Measurements from ENCODE around the gene FUT7. TPM values are rescaled to one million over a fixed set of nuclear protein-coding genes. Genes with fewer than 3 reads are reported as not detected.
A peak's percentile ranks its signal among the peaks of the same experiment; 100 is the strongest.

Gene FUT7
- total and polyA plus RNA-seq, 3 donors from 2014 or later: 0.06 to 0.24 (median 0.24) TPM

DNA sequence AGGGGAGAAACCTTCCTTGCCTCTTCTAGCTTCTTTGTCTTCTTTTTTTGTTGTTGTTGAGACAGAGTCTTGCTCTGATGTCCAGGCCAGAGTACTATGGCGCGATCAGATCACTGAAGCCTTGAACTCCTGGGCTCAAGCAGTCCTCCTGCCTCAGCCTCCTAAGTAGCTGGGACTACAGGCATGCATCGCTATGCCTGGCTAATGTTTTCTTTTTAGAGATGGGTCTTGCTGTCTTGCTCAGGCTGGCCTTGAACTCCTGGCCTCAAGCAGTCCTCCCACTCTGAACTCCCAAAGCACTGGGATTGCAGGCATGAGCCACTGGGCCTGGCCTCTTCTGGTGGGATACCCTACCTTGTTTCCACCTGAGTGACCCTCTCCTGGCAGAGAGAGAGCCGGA, 43.0 kb downstream of the FUT7 start:
- intact Hi-C loops (cut with DNase I; ENCODE audit: low total_unique reads): no loop called here
- H3K27me3 ChIP-seq: no peaks in the 10 kb centered on the region
- H3K27ac ChIP-seq: no peak overlapping the region
- 87 to 95% methylated on average over 4 of the region's 4 CpGs for WGBS, 2 donors
- peaks cover 26% of the 10 kb centered on the region for H3K4me1 ChIP-seq
- no peak for DNase-seq
- no peaks in the 10 kb centered on the region for H3K36me3 ChIP-seq (ENCODE audit: low read depth, missing control alignments)
- TF ChIP-seq CTCF (IDR thresholded peaks at IDR 0.05) (no peak), POLR2A (IDR thresholded peaks at IDR 0.05) (no peak)
- H3K4me3 ChIP-seq: no peak overlapping the region
- H3K9me3 ChIP-seq: no peaks in the 10 kb centered on the region

DNA sequence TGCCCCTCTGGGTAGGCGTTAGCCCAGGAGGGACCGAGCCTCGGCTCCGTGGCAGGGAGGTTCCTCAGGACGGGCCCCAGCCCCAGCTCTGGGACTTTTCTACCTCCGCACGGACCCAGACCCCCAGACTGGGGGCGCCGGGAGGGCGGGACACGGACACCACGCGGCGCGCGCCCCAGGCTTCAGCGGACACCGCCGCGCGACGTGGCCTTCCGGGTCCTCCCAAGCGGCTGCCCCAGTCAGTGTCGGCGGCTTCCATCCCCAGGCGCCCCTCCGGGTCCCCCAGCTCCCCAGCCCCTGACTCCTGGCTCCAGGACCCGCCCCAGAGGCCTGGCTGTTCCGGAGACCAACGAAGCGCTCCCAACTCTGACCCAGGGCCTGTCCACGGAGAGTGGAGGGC, 46.0 kb downstream of the FUT7 start:
- no peaks in the 10 kb centered on the region for H3K27me3 ChIP-seq
- peak overlapping the region in 1 of 2 donors; percentile 36 for H3K27ac ChIP-seq
- no peaks in the 10 kb centered on the region for H3K9me3 ChIP-seq
- H3K36me3 ChIP-seq (ENCODE audit: low read depth, missing control alignments): no peaks in the 10 kb centered on the region
- TF ChIP-seq CTCF (IDR thresholded peaks at IDR 0.05) (no peak), POLR2A (IDR thresholded peaks at IDR 0.05) (no peak)
- WGBS, 2 donors: 10 to 23% methylated on average over 5 to 32 of the region's 33 CpGs
- H3K4me3 ChIP-seq: peak overlapping the region; percentile 6 to 12
- intact Hi-C loops (cut with DNase I; ENCODE audit: low total_unique reads): no loop called here
- peaks cover 27% of the 10 kb centered on the region for H3K4me1 ChIP-seq
- DNase-seq: no peak

DNA sequence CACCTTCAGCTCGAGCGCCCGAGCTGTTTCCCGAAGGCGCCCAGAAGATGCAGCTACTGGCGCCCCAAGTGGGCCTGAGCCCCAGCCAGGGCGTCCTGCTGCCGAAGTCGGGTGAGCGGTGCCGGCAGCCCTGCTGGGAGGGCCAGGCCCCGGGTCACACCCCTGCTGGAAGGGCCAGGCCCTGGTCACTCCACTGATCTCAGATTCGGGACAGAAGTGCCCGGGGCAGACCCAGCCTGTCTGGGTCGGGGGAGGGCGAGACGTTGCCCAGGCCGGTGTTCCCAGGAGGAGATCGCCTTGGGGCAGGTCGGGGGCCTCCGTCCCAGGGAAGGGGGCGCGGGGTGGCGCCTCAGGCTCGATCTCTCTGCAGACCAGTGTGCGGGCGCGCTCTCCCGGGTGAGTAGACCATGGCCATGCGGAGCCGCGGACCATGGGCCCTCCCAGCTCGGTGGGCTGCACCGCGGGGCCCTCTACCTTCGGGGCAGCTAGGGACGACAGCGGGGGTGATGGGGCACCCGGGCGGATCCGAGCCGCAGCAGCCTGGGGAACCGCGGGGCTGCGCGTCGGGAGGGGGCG, 46.8 kb downstream of the FUT7 start:
- no peak for DNase-seq

GRCh38 chr9:136984464-136985026, 47.3 kb downstream of the FUT7 start:
- TF ChIP-seq CTCF (IDR thresholded peaks at IDR 0.05): no peak
- TF ChIP-seq POLR2A (IDR thresholded peaks at IDR 0.05): no peak
- DNase-seq: no peak
- Histone ChIP-seq H3K4me1 (peaks cover 33% of the 10 kb centered on the region), H3K9me3 (no peaks in the 10 kb centered on the region), H3K4me3 (peak overlapping the region in 1 of 2 donors; percentile 12), H3K36me3 (ENCODE audit: low read depth, missing control alignments) (no peaks in the 10 kb centered on the region), H3K27me3 (no peaks in the 10 kb centered on the region), H3K27ac (peak overlapping the region in 1 of 2 donors; percentile 36)
- intact Hi-C loops (cut with DNase I; ENCODE audit: low total_unique reads): no loop called here
- WGBS, 2 donors: 38 to 60% methylated on average over 10 to 29 of the region's 29 CpGs

More for the DNA sequence above, 46.8 kb downstream of the FUT7 start:
- Histone ChIP-seq H3K36me3 (ENCODE audit: low read depth, missing control alignments) (no peaks in the 10 kb centered on the region), H3K4me3 (peak overlapping the region; percentile 6 to 12), H3K27ac (peak overlapping the region in 1 of 2 donors; percentile 36), H3K9me3 (no peaks in the 10 kb centered on the region), H3K27me3 (no peaks in the 10 kb centered on the region), H3K4me1 (peaks cover 33% of the 10 kb centered on the region)
- TF ChIP-seq CTCF (IDR thresholded peaks at IDR 0.05) (no peak), POLR2A (IDR thresholded peaks at IDR 0.05) (no peak)
- intact Hi-C loops (cut with DNase I; ENCODE audit: low total_unique reads): no loop called here
- WGBS, 2 donors: 0 to 7% methylated on average over 11 to 41 of the region's 48 CpGs
